ENCODE results near the gene ZNF726.

DNA sequence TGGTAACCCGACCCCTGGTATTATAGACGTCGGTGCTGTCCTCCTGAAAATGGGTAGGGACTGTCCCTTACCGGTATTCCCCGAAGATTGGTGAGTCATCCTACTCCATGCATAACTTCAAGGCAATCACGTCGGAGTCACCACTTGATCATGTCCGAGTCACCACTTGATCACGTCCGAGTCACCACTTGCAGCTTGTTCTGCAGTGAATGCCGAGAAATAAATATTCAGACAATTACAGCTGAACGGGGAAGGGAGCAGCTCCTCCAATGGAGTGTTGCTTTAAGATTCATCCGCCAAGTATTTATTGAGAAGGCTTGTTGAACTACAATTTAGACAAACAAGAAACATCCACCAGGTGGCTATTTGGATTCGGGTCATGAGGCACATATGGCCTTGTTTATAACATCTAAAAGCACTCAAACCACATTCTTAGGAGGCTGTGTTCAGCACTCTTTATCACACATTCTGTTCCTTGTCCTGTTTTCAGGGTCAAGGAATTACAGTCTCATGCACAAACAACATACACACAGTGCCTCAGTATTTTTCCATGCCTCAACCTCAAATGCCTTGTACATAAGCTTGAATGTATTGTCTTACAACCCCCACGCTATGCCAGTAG lies 43.1 kb downstream of the ZNF726 start:
- TF ChIP-seq EZH2 (IDR thresholded peaks at IDR 0.05; ENCODE audit: low read depth, unreplicated experiment) (no peak), POLR2AphosphoS5 (IDR thresholded peaks at IDR 0.05; ENCODE audit: low read depth) (no peak), CTCF (conservative IDR thresholded peaks at IDR 0.05; ENCODE audit: low read depth in 2 of 2) (no peak), STAT1 (IDR thresholded peaks at IDR 0.05; ENCODE audit: unreplicated experiment) (no peak), REST (IDR thresholded peaks at IDR 0.05; ENCODE audit: unreplicated experiment) (no peak), EZH2phosphoT487 (IDR thresholded peaks at IDR 0.05; ENCODE audit: unreplicated experiment) (no peak), CREB1 (CRISPR knock-in tag; IDR thresholded peaks at IDR 0.05; ENCODE audit: low read depth) (no peak), JUNB (IDR thresholded peaks at IDR 0.05; ENCODE audit: unreplicated experiment) (no peak), ETS1 (IDR thresholded peaks at IDR 0.05) (no peak), ZNF114 (CRISPR knock-in tag; IDR thresholded peaks at IDR 0.05) (no peak)
- TF ChIP-seq, protein P1, sequence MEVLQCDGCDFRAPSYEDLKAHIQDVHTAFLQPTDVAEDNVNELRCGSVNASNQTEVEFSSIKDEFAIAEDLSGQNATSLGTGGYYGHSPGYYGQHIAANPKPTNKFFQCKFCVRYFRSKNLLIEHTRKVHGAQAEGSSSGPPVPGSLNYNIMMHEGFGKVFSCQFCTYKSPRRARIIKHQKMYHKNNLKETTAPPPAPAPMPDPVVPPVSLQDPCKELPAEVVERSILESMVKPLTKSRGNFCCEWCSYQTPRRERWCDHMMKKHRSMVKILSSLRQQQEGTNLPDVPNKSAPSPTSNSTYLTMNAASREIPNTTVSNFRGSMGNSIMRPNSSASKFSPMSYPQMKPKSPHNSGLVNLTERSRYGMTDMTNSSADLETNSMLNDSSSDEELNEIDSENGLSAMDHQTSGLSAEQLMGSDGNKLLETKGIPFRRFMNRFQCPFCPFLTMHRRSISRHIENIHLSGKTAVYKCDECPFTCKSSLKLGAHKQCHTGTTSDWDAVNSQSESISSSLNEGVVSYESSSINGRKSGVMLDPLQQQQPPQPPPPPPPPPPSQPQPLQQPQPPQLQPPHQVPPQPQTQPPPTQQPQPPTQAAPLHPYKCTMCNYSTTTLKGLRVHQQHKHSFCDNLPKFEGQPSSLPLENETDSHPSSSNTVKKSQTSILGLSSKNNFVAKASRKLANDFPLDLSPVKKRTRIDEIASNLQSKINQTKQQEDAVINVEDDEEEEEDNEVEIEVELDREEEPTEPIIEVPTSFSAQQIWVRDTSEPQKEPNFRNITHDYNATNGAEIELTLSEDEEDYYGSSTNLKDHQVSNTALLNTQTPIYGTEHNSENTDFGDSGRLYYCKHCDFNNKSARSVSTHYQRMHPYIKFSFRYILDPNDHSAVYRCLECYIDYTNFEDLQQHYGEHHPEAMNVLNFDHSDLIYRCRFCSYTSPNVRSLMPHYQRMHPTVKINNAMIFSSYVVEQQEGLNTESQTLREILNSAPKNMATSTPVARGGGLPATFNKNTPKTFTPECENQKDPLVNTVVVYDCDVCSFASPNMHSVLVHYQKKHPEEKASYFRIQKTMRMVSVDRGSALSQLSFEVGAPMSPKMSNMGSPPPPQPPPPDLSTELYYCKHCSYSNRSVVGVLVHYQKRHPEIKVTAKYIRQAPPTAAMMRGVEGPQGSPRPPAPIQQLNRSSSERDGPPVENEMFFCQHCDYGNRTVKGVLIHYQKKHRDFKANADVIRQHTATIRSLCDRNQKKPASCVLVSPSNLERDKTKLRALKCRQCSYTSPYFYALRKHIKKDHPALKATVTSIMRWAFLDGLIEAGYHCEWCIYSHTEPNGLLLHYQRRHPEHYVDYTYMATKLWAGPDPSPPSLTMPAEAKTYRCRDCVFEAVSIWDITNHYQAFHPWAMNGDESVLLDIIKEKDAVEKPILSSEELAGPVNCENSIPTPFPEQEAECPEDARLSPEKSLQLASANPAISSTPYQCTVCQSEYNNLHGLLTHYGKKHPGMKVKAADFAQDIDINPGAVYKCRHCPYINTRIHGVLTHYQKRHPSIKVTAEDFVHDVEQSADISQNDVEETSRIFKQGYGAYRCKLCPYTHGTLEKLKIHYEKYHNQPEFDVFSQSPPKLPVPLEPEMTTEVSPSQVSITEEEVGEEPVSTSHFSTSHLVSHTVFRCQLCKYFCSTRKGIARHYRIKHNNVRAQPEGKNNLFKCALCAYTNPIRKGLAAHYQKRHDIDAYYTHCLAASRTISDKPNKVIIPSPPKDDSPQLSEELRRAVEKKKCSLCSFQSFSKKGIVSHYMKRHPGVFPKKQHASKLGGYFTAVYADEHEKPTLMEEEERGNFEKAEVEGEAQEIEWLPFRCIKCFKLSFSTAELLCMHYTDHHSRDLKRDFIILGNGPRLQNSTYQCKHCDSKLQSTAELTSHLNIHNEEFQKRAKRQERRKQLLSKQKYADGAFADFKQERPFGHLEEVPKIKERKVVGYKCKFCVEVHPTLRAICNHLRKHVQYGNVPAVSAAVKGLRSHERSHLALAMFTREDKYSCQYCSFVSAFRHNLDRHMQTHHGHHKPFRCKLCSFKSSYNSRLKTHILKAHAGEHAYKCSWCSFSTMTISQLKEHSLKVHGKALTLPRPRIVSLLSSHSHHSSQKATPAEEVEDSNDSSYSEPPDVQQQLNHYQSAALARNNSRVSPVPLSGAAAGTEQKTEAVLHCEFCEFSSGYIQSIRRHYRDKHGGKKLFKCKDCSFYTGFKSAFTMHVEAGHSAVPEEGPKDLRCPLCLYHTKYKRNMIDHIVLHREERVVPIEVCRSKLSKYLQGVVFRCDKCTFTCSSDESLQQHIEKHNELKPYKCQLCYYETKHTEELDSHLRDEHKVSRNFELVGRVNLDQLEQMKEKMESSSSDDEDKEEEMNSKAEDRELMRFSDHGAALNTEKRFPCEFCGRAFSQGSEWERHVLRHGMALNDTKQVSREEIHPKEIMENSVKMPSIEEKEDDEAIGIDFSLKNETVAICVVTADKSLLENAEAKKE (CRISPR knock-in tag; IDR thresholded peaks at IDR 0.05) = no peak

All from GM23338 (cell line).